Caco-2 (cell line): ENCODE measurements around the gene MEIS1. TPM values are rescaled to one million over a fixed set of nuclear protein-coding genes. Genes with fewer than 3 reads are reported as not detected.
A peak's percentile ranks its signal among the peaks of the same experiment; 100 is the strongest.

Experiments
- BruUV-seq: library from RNA; stranded (reverse); fragments of 400-500 nt; replicated peaks from 2 replicates; lab custom pipeline; 2021; lab: Mats Ljungman, UMichigan
- CTCF ChIA-PET: fragments of 300-600 bp; sonication (Branson Sonifier 250); formaldehyde crosslinking; loops from one replicate; lab custom pipeline; 2022; ENCODE audit warnings: antibody characterized with exemption; lab: Charles Lee
- POLR2A ChIA-PET: fragments of 300-600 bp; sonication (Branson Sonifier 250); formaldehyde crosslinking; loops from one replicate; lab custom pipeline; 2022; ENCODE audit warnings: antibody characterized with exemption; lab: Charles Lee
- DNase-seq, 2 experiments: peaks; one replicate each; pipeline versions ENCODE4 v3.0.0 to v3.0.0-alpha.2; 2020 to 2022
- H3K27me3 ChIP-seq: replicated peaks from 2 replicates; pipeline ENCODE4 v1.6.0; 2011; ENCODE audit warnings: low read length; ENCODE audit not compliant: control insufficient read depth, insufficient read depth
- H3K36me3 ChIP-seq: 2 replicates; pipeline ENCODE4 v1.5.1; 2011; ENCODE audit warnings: low read length; ENCODE audit not compliant: control insufficient read depth, insufficient read depth
- H3K4me1 ChIP-seq: fragments of 250-450 bp; sonication (Bioruptor Pico); 2 replicates; pipeline ENCODE4 v1.5.1; 2020; ENCODE audit warnings: mild to moderate bottlenecking
- H3K4me3 ChIP-seq: 2 replicates; pipeline ENCODE4 v1.5.1; 2011; ENCODE audit warnings: low read depth, mild to moderate bottlenecking, control low read depth, low read length
- H3K9me3 ChIP-seq: fragments of 250-450 bp; sonication (Bioruptor Pico); 2 replicates; pipeline ENCODE4 v1.5.1; 2020; ENCODE audit warnings: mild to moderate bottlenecking, moderate library complexity
- H3K27ac Mint-ChIP-seq: one replicate; pipeline ENCODE4 v1.8.0; 2022; ENCODE audit warnings: mixed read lengths; ENCODE audit not compliant: unreplicated experiment
- H3K27me3 Mint-ChIP-seq: one replicate; pipeline ENCODE4 v1.8.0; 2022; ENCODE audit warnings: mixed read lengths; ENCODE audit not compliant: insufficient read depth, unreplicated experiment
- H3K36me3 Mint-ChIP-seq: one replicate; pipeline ENCODE4 v1.8.0; 2022; ENCODE audit warnings: mild to moderate bottlenecking, mixed read lengths; ENCODE audit not compliant: insufficient read depth, unreplicated experiment
- H3K4me1 Mint-ChIP-seq: one replicate; pipeline ENCODE4 v1.8.0; 2022; ENCODE audit warnings: low read depth, mixed read lengths; ENCODE audit not compliant: unreplicated experiment
- H3K4me3 Mint-ChIP-seq: one replicate; pipeline ENCODE4 v1.8.0; 2022; ENCODE audit warnings: mild to moderate bottlenecking, moderate library complexity, mixed read lengths; ENCODE audit not compliant: unreplicated experiment
- H3K9me3 Mint-ChIP-seq: one replicate; pipeline ENCODE4 v1.8.0; 2022; ENCODE audit warnings: mixed read lengths; ENCODE audit not compliant: unreplicated experiment
- intact Hi-C: fragments of 100-400 bp; cut with micrococcal nuclease; formaldehyde crosslinking; loops from one replicate; pipeline ENCODE4 v1.10.0; 2022; ENCODE audit not compliant: unreplicated experiment
- total RNA-seq: library from RNA; stranded (reverse); gene quantifications from 2 replicates; pipeline ENCODE4 v1.2.3, GENCODE V29; 2022
- TF ChIP-seq, protein P1 (sequence below), 2 experiments: fragments of 200-600 bp in 1 of 2; IDR thresholded peaks; 1 replicate in 1 of 2; 2 replicates in 1 of 2; pipeline versions ENCODE4 v1.5.1 to v1.8.0; 2011 to 2022; ENCODE audit warnings: antibody characterized with exemption in 1 of 2, control low read depth in 1 of 2, inconsistent platforms in 1 of 2, low read depth in 1 of 2, low read length in 1 of 2, mild to moderate bottlenecking in 1 of 2, moderate library complexity in 1 of 2; ENCODE audit not compliant: insufficient read depth in 1 of 2, severe bottlenecking in 1 of 2, unreplicated experiment in 1 of 2

Gene MEIS1
- total RNA-seq, 1 experiment from 2014 or later, result 7.4 TPM

GRCh38 chr2:66428986-66429612 lies 5.8 kb upstream of the MEIS1 start:
- Mint-ChIP-seq H3K9me3 (no peaks in the 10 kb centered on the region), H3K36me3 (peaks cover under 1% of the 10 kb centered on the region), H3K4me1 (peaks cover 16% of the 10 kb centered on the region), H3K27me3 (no peaks in the 10 kb centered on the region), H3K27ac (no peak overlapping the region), H3K4me3 (no peak overlapping the region)
- no peaks in the 10 kb centered on the region for H3K9me3 ChIP-seq
- POLR2A ChIA-PET, result no interaction called here
- H3K4me1 ChIP-seq, result peaks cover 25% of the 10 kb centered on the region
- no peaks in the 10 kb centered on the region for H3K27me3 ChIP-seq
- intact Hi-C loops, result loop anchor here (1.0 to 10.0 kb wide), 6 partner anchors 146 to 1413 kb away; no protein-coding TSS in a partner anchor
- no TSS peak for BruUV-seq
- H3K4me3 ChIP-seq, result no peak overlapping the region
- peak in 1 of 2 experiments; percentile 56 for DNase-seq
- CTCF ChIA-PET, result interaction anchor here (0.6 to 3.3 kb wide), 12 partner anchors 16 to 807 kb away, joined by 3 to 19 read pairs (median 4); no protein-coding TSS in a partner anchor
- TF ChIP-seq, protein P1, sequence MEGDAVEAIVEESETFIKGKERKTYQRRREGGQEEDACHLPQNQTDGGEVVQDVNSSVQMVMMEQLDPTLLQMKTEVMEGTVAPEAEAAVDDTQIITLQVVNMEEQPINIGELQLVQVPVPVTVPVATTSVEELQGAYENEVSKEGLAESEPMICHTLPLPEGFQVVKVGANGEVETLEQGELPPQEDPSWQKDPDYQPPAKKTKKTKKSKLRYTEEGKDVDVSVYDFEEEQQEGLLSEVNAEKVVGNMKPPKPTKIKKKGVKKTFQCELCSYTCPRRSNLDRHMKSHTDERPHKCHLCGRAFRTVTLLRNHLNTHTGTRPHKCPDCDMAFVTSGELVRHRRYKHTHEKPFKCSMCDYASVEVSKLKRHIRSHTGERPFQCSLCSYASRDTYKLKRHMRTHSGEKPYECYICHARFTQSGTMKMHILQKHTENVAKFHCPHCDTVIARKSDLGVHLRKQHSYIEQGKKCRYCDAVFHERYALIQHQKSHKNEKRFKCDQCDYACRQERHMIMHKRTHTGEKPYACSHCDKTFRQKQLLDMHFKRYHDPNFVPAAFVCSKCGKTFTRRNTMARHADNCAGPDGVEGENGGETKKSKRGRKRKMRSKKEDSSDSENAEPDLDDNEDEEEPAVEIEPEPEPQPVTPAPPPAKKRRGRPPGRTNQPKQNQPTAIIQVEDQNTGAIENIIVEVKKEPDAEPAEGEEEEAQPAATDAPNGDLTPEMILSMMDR (IDR thresholded peaks at IDR 0.05; ENCODE audit: insufficient read depth in 1 of 2, low read depth in 1 of 2, low read length in 1 of 2, severe bottlenecking in 1 of 2, unreplicated experiment in 1 of 2), result peak; percentile 86 to 92
- H3K36me3 ChIP-seq, result no peaks in the 10 kb centered on the region

DNA sequence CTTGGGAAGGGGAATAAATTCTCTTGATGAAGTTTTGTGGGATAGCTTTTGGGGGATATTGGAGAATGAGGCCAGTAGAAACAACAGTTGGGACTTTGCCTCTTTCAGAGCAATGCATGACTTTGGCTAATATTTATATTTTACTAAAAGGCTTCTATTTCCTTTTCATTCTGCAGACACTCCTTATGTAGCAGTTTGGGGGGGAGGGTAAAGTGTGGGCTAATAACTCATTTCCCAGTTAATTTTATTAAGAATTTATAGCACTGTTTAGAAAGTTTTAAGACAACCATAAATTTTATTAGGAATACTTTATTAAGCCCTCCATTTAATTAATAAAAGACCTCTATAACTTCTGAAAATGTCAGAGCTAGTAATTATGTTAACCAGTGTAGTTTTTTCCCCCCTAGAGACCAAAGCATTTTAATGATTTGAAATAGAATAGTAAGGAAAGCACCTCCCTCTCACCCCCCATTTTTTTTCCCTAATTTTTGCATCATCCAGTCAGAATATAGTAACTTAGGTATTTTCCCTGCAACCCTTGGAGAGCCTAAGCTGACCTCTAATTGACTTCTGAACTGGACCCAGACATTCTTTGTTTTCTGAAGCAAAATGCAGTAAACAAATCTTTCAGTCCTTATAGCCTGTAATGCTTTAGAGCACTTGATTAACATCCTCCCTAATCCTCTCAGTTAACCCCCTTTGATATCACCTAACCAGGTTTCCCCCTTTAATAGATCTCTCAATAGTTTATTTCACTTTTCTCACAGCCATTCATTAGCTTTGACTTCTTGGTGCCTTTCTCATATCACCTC lies 5.0 kb upstream of the MEIS1 start:
- ChIA-PET CTCF (interaction anchor here (0.6 to 3.3 kb wide), 13 partner anchors 17 to 806 kb away, joined by 3 to 19 read pairs (median 3); no protein-coding TSS in a partner anchor), POLR2A (no interaction called here)
- no peaks in the 10 kb centered on the region for H3K9me3 ChIP-seq
- intact Hi-C loops, result loop anchor here (1.0 to 10.0 kb wide), 9 partner anchors 145 to 1605 kb away; partner anchors contain the start of gene ETAA1
- H3K4me1 ChIP-seq, result peaks cover 25% of the 10 kb centered on the region
- Mint-ChIP-seq H3K4me1 (peaks cover 16% of the 10 kb centered on the region), H3K27me3 (no peaks in the 10 kb centered on the region), H3K27ac (peak overlapping the region; percentile 3), H3K4me3 (peak overlapping the region; percentile 27), H3K9me3 (no peaks in the 10 kb centered on the region), H3K36me3 (peaks cover 9% of the 10 kb centered on the region)
- H3K27me3 ChIP-seq, result no peaks in the 10 kb centered on the region
- no peaks in the 10 kb centered on the region for H3K36me3 ChIP-seq
- H3K4me3 ChIP-seq, result no peak overlapping the region
- no peak for DNase-seq
- no TSS peak for BruUV-seq
- TF ChIP-seq, protein P1 (IDR thresholded peaks at IDR 0.05; ENCODE audit: insufficient read depth in 1 of 2, low read depth in 1 of 2, low read length in 1 of 2, severe bottlenecking in 1 of 2, unreplicated experiment in 1 of 2), result no peak
